Stimulated activated CD4-positive, alpha-beta T cell treated with anti-CD3 and anti-CD28 coated beads, Interleukin-12 subunit alpha, Interleukin-12 subunit beta, amount 100 ng/mL, for 24 hours (primary cell): ENCODE measurements around the gene ZNF791.
"Not testable (repeated sequence)": the region's sequence is repeated elsewhere in the genome, so short reads cannot be mapped to it uniquely, and the experiment has no call there.

Experiments used
- DNase-seq, 2 experiments: peaks; one replicate each; pipeline ENCODE4 v3.0.0-alpha.2; 2020; ENCODE audit warnings: low read depth in 2 of 2

ZNF791 gene

DNA sequence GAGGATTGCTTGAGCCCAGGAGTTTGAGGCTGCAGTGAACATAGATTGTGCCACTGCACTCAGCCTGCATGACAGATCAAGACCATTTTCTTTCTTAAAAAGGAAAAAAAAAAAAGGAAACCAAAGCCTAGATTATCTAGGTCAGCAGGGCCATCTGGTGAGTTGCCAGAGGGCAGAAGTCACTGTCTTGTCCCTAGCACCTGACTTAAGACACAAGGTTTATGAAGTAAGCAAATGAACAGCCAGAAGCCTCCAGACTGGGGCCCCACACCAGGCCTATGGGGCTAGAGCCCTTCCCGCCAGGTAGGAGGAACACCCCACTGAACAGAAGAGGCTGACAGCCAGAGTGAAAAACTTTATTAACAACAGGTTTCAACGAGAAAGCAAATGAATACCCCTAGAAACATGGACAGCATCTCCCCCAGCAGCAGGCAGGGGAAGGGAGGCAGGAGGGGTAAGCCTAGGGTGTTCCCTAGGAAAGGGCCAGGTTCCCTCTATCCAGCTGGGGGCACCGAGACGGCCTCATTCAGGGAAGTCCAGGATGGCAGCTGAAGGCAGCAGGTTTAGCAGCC is 57.1 kb downstream of the ZNF791 start:
- DNase-seq = no peak

DNA sequence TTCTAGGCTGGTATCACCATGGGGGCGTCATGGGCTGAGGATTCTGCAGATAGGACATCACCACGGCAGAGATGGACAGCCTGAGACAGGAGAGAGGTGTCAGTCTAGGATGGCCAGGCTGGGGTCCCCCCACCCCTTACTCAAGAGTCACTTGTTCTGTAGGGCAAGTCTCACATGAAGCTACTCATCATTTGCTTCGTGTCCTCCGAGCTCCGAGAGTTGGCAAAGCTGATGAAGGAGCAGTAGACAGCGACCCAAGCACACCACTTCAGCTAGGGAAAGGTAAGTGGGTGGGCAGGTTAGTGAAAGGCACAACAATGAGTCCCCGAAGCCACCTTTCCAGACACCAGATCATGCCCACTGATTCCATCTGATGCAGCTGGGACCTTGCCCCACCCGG is 57.6 kb downstream of the ZNF791 start:
- no peak for DNase-seq

DNA sequence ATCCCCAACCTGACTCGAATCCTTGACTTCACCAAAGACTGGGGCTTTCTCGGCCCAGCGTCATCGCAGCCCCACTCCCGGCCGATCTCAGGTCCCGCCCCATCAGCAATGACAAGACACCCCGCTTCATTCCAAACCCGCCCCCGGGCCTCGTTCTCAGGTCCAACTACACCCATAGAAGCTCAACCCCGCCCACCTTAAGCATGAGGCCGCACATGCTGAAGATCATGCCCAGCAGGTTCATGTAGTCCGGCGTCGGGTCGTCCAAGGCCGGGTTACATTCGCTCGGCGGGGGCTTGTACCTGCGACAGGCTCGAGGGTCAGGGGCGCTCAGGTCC is 58.2 kb downstream of the ZNF791 start:
- DNase-seq = peak in 1 of 2 experiments; percentile 54

DNA sequence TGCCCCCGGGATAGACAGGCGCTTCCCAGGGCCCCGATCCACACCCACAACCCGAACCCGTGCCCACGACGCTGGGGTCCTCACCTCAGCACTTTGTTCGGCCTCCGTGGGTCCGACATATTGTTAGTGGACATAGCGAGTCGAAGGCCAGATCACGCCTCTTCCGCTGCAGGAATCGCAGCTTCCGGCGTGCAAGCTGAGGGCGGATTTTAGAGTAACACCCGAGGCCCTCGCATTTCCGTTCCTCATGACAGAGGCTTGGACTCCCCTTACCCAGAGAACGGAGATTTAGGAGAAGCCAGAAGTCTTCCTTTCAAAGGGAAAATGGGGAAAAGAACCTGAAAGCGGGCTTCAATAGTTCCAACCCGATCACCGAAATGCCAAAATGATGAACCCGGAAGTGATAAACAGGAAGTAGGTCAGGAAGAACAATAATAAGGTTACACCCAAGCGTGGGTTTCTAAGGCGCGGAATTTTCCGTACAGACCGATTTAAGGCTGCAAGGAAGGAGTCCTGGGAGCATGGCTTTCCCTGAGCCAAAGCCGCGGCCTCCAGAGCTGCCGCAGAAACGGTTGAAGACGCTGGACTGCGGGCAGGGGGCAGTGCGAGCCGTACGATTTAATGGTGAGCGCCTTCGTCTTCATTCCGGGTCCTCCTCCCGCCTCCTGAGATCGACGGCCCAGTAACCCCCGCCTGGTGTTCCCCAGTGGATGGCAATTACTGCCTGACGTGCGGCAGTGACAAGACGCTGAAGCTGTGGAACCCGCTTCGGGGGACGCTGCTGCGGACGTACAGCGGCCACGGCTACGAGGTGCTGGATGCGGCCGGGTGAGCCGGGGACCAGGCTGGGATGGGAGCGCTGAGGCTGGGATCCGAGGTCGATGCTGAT is 58.8 kb downstream of the ZNF791 start:
- peak; percentile 56 to 59 for DNase-seq

DNA sequence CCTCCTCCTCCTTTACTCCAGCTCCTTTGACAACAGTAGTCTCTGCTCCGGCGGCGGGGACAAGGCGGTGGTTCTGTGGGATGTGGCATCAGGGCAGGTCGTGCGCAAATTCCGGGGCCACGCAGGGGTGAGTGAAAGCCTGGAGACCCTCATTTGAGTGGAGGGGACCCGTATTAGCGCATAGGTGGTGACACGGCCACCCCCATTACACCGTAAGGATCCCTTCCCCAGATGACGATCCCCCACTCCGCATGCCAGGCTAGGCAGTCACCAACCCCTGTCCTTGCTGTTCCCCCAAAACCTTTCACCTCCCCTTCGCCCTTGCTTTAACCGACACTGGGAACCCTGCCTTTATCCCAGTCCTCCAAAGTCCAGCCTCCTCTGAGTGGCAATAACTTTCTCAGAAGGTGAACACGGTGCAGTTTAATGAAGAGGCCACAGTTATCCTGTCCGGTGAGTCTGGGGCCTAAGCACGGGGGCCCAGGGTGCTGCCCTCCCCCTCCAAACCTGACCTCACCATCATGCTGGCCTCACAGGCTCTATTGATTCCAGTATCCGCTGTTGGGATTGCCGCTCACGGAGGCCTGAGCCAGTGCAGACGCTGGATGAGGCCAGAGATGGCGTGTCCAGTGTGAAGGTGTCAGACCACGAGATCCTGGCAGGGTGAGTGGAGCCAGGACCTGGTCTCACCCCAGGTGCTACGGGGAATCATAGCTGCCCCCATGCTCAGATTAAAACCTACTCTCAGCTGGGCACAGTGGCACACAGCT is 59.6 kb downstream of the ZNF791 start:
- DNase-seq = no peak

DNA sequence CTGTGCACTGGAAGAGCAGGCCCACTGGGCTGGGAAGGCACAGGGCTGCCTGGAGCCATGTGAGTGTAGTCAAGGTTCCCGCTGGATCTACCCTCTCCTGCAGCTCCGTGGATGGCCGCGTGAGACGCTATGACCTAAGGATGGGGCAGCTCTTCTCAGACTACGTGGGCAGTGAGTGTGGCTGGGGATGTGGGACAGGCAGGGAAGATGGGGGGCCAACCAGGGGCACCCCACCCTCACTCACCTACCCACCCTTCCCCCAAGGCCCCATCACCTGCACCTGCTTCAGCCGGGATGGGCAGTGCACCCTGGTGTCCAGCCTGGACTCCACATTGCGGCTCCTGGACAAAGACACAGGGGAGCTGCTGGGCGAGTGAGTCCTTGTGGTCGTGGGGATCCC is 62.0 kb downstream of the ZNF791 start:
- no peak for DNase-seq

DNA sequence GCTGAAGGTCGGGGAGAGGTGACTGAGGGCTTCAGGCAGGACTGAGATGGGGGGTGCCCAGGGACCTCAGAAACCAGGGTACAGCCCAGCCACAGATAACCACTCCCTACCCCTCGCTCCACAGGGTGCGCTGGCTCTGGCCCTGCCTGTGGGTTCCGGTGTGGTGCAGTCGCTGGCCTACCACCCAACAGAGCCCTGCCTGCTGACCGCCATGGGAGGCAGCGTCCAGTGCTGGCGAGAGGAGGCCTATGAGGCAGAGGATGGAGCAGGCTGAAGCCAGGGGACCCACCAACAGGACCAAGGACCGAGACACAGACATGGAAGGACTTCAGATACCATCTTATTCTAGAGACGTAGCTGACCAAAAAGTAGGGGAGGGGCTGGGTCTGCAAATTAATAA is 64.7 kb downstream of the ZNF791 start:
- DNase-seq = no peak

DNA sequence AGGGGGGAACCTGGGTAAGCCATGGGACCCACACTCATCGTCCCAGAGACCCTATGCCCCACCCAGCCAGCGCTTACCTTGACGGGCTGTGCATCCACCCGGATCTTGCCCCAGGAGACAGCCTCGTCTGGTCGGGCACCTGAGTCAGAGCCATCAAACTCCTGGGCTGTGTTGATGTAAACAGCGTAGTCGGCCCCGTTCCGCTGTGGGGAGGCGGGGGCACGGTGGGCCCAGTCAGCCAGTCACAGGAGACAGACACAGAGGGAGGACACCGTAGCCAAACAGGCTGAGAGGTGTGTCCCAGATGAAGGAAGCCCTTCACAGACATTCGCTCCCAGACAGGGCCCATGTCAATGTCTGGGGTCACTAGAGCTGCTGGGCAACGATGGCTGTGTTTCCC is 65.2 kb downstream of the ZNF791 start:
- no peak for DNase-seq

DNA sequence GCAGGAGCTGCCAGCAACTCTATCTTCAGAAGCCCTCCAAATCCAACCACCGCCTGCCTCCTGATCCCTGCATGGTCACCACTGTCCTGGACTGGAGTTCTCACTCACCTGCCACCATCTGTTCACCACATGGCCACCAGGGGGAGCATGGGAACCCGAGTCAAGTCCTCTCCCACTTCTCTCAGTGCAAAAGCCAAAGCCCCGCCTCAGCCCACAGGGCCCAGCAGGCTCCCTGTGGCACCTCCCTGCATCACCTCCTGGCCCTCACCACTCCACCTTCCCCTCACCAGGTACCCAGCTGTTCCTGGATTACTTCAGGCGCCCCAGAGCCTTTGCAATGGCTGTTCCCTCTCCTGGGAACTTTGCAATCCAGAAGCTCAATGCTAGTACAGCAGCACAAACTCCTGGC is 65.7 kb downstream of the ZNF791 start:
- DNase-seq = peak; percentile 66 to 93

DNA sequence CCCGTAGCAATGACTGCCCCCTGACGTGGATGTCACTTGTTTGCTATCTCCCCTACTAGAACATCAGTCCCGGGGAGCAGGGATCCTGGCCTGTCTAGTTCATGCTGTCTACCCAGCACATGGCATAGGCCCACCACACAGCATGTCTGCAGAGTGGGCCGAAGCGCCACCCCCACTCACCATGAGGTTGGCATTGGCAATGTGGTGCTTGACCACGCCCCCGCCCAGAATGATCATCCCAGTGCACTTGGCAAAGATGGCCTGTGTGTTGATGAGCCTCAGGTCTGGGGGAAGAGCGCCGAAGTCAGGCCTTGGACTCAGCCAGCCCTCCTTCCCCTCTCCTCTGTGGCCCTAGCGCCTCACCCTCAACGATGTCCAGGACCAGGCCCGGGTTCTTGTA is 66.2 kb downstream of the ZNF791 start:
- no peak for DNase-seq

DNA sequence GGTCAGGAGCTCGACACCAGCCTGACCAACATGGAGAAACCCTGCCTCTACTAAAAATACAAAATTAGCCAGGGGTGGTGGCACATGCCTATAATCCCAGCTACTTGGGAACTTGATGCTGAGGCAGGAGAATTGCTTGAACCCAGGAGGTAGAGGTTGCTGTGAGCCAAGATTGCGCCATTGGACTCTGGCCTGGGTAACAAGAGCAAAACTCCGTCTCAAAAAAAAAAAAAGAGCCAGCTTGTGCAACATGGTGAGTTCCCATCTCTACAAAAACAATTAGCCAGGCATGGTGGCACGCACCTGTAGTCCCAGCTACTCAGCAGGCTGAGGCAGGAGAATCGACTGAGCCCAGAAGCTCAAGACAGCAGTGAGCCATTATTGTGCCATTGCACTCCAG is 67.3 kb downstream of the ZNF791 start:
- DNase-seq = not testable (repeated sequence)

DNA sequence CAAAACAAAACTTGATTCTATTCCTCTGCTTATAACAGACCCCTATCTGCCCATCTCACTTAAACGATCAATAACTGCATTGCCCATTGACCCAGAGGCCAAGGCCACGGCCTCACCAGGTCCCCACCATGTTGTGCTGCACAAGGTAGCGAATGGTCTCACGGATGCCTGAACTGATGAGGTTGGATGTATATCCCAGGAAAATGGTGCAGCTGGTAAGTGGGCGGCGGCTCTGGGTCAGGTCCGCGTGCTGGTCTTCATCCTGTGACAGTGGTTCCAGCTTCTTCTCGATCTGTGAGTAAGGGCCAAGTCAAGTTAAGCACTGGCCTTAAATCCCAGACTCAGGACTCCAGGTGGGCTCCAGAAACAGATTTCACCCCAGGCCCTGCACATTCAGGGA is 69.3 kb downstream of the ZNF791 start:
- no peak for DNase-seq

DNA sequence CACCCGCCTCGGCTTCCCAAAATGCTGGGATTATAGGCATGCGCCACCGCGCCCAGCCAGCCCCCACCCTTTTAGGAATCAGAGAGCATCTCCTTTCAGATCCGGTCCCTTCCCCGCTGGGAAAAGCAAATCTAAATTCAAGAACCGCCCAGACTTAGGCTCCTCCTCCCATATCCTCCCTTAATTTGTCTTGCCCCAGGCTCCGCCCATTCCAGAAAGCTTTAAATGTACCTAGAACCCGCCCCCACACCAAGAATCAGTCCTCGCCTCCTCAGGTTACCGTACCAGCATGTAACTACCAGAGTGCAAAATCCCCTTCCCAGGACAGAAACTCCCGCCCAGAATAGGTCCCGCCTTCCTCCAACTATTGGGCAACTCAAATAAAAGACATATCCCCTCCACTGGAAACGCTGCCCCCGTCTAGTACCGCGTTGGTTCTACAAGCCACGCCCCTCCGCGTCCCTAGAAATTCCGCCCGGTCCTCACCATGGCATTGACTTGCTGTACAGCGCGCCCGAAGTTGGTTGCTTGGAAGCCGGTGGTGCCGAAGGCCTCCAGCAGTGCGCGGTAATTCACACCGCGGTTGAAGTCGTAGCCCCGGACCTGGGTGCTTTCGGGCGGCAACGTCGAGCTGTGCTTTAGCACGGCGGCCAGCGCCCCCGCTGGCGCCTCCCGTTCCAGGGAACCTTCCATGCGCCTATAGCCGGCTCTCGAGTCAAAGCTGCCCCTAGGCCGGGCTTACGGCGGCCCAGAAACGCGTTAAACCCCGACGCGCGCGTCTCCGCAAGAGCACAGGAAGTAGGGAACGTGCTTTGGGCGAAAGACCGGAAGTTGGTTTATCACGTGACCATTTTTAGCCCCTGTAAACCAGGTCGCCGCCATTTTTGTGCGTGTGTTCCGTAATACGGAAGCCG is 70.6 kb downstream of the ZNF791 start, which contains the start of gene DHPS:
DHPS (minus strand) TSS at position 807 of the 914 bp plus-strand sequence; CDS start at position 693, 114 bp downstream.
- DNase-seq = peak; percentile 76 to 88
